Measurements from ENCODE around the gene TRIP13. TPM values are rescaled to one million over a fixed set of nuclear protein-coding genes. Genes with fewer than 3 reads are reported as not detected.

TRIP13 gene
- total and polyA plus RNA-seq, 9 of the 15 experiments (the other 6 are each of a cell fraction or from before 2014, with no cell fraction given): 24.1 to 116 (median 53.2) TPM

DNA sequence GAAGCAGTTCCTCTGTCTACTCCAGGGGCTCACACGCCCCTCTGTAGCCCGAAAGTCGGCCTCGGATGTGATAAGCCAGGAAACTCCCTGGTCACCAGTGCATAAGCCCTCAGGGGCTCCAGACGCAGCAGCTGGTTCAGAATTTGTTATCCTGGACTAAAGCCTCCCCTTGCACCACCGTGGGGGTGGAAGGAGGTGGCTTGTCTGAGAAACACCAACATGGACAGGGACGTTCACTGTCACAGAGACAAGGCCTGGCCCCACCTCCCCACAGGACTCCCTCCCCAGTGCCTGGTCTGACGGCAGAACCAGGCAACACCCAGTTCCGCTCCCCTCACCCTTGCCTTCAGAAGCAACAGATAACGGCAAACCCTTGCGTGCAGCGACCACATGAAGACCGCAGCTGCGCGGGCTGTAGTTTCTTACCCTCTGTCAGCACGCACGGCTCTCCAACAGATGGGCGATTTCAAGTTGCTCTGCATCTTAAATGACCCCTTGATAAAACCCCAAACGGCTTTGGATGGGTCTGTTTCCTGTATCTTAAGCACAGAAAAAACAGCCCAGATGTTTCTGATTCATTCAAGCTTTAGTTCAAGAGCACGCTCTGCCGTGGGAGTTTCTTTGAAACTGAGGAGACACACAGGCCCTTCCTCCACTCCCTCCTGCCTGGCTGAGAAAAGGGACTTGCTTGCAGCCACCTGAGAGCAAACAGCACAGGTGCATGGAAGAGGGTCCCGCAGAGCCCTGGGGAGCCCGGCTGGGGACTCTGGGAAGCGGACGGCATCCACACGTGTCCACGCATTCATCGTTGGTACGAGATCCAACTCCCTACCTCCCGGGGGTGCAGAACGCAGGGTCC, 71.2 kb downstream of the TRIP13 start (continued):
- TF ChIP-seq, protein P1, sequence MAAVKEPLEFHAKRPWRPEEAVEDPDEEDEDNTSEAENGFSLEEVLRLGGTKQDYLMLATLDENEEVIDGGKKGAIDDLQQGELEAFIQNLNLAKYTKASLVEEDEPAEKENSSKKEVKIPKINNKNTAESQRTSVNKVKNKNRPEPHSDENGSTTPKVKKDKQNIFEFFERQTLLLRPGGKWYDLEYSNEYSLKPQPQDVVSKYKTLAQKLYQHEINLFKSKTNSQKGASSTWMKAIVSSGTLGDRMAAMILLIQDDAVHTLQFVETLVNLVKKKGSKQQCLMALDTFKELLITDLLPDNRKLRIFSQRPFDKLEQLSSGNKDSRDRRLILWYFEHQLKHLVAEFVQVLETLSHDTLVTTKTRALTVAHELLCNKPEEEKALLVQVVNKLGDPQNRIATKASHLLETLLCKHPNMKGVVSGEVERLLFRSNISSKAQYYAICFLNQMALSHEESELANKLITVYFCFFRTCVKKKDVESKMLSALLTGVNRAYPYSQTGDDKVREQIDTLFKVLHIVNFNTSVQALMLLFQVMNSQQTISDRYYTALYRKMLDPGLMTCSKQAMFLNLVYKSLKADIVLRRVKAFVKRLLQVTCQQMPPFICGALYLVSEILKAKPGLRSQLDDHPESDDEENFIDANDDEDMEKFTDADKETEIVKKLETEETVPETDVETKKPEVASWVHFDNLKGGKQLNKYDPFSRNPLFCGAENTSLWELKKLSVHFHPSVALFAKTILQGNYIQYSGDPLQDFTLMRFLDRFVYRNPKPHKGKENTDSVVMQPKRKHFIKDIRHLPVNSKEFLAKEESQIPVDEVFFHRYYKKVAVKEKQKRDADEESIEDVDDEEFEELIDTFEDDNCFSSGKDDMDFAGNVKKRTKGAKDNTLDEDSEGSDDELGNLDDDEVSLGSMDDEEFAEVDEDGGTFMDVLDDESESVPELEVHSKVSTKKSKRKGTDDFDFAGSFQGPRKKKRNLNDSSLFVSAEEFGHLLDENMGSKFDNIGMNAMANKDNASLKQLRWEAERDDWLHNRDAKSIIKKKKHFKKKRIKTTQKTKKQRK (IDR thresholded peaks at IDR 0.05; ENCODE audit: borderline replicate concordance, low read depth, low read length): no peak
- no peak for TF ChIP-seq ZNF507 (tag; conservative IDR thresholded peaks at IDR 0.05)
- TF ChIP-seq ZBTB2 (IDR thresholded peaks at IDR 0.05): no peak
- peak; percentile 55; the same call in 1 of the 2 replicates for TF ChIP-seq POLR2G (IDR thresholded peaks at IDR 0.05; ENCODE audit: low read depth, low read length)
- peak; percentile 59; the same call in 1 of the 2 replicates for TF ChIP-seq MTA3 (IDR thresholded peaks at IDR 0.05; ENCODE audit: borderline replicate concordance)
- TF ChIP-seq ZNF445 (CRISPR knock-in tag; IDR thresholded peaks at IDR 0.05; ENCODE audit: low read depth): no peak
- TF ChIP-seq ZNF655 (CRISPR knock-in tag; IDR thresholded peaks at IDR 0.05): no peak
- TF ChIP-seq SNAPC5 (CRISPR knock-in tag; IDR thresholded peaks at IDR 0.05): no peak
- no peak for TF ChIP-seq JUN (IDR thresholded peaks at IDR 0.05; ENCODE audit: borderline replicate concordance, low read depth, low read length)
- TF ChIP-seq JUN (CRISPR knock-in tag; IDR thresholded peaks at IDR 0.05; ENCODE audit: borderline replicate concordance): no peak
- TF ChIP-seq PHTF2 (CRISPR knock-in tag; IDR thresholded peaks at IDR 0.05): no peak
- no peak for TF ChIP-seq RBBP5 (IDR thresholded peaks at IDR 0.05; ENCODE audit: borderline replicate concordance, insufficient read depth, low read length, poor library complexity, severe bottlenecking)
- TF ChIP-seq ZNF134 (CRISPR knock-in tag; conservative IDR thresholded peaks at IDR 0.05): no peak
- TF ChIP-seq RAD21 (CRISPR knock-in tag; conservative IDR thresholded peaks at IDR 0.05 in 1 of 2, IDR thresholded peaks at IDR 0.05 in 1 of 2): peak in 1 of 2 experiments; percentile 24; a peak in 1 of 4 replicates
- no peak for TF ChIP-seq POLR3A (IDR thresholded peaks at IDR 0.05; ENCODE audit: borderline replicate concordance, extremely low read depth, insufficient read depth, insufficient read length)
- no peak for TF ChIP-seq SUPT5H (IDR thresholded peaks at IDR 0.05)
- TF ChIP-seq HMGN3 (IDR thresholded peaks at IDR 0.05; ENCODE audit: borderline replicate concordance, extremely low read depth, insufficient read length, low read depth, low read length): no peak
- peak; percentile 44; the same call in 1 of the 2 replicates for TF ChIP-seq NR1H2 (CRISPR knock-in tag; IDR thresholded peaks at IDR 0.05)
- peak; percentile 23 to 67; a peak in 2 of 4 replicates for TF ChIP-seq MAZ (CRISPR knock-in tag; conservative IDR thresholded peaks at IDR 0.05 in 1 of 2, IDR thresholded peaks at IDR 0.05 in 1 of 2)

All from K562 (cell line).